HG03045 (cell line): ENCODE data around the gene NRSN2.
"Not testable (repeated sequence)": the region's sequence is repeated elsewhere in the genome, so short reads cannot be mapped to it uniquely, and the experiment has no call there.

ENCODE experiments used
- ATAC-seq: cut with Tn5 transposase; IDR thresholded peaks from one replicate; pipeline ENCODE4 v1.9.1; 2021; ENCODE audit warnings: mild to moderate bottlenecking, moderate library complexity; ENCODE audit not compliant: unreplicated experiment

The NRSN2 gene

DNA sequence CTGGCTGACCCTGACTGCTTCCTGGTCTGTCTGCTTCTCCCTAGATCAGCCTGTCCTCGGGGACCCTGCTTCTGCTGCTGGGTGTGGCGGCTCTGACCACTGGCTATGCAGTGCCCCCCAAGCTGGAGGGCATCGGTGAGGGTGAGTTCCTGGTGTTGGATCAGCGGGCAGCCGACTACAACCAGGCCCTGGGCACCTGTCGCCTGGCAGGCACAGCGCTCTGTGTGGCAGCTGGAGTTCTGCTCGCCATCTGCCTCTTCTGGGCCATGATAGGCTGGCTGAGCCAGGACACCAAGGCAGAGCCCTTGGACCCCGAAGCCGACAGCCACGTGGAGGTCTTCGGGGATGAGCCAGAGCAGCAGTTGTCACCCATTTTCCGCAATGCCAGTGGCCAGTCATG, 6.3 kb downstream of the NRSN2 start:
- ATAC-seq, result no peak

DNA sequence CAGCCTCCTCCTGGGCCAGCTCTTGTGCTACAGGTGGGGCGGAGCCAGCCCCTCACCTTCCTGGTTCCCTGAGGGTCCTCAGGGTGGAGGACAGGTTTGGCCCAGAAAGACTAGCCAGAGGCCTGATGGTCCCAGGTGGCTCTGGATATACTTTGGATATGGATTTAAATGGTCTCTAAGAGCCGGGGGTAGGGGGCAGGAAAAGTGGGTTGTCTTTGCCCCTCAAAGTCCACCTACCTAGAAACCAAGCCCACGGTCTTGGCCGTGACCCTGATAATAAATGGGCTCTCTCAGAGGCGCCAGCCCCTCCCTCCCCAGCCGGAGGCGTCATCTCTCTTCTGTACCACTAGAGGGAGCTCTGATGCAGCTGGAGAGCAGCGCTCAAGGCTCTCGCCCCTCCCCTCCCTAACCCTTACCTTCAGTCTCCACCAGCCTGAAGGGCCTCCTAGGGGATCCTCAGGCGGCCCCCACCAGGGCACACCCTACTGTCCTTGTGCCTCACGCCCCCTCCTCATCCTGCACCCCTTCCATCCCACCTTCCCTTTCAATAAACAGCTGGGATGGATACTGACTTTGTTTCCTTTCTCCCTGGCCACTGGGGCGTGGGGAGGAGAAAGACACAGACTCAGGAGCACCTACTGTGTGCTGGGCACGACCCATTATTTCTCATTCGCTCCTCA, 7.5 kb downstream of the NRSN2 start:
- ATAC-seq, result peak; percentile 84

DNA sequence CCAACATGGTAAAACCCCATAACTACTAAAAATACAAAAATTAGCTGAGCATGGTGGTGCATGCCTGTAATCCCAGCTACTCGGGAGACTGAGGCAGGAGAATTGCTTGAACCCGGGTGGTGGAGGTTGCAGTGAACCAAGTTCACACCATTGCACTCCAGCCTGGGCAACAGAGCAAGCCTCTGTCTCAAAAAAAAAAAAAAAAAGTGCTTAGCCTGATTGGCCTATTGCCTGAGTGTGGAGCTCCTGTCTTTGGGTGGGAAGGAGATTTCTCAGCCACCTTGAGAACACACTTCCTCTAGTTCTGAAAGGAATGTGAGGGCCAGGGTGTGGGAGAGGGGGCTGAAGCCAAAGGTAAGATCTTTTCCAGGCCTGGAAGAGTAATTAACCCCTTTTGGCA, 9.2 kb downstream of the NRSN2 start:
- ATAC-seq, result not testable (repeated sequence)

DNA sequence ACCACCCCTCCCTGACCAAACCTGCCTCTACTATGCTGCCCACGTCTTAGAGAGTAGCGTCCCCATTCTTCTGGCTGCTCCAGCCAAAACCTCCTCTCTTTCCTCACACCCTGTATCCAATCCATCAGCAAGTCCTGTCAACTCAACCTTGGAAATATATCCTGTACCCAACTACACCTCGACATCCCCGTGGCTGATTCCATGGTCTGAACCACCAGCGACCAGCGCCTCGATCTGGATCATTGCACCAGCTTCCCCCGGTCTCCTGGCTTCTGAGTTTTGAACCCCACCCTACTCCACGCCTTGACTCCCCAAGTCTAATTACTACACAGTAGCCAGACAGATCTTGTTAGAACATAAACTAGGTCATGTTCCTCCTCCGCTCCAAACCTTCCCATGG, 9.8 kb downstream of the NRSN2 start:
- ATAC-seq, result no peak

DNA sequence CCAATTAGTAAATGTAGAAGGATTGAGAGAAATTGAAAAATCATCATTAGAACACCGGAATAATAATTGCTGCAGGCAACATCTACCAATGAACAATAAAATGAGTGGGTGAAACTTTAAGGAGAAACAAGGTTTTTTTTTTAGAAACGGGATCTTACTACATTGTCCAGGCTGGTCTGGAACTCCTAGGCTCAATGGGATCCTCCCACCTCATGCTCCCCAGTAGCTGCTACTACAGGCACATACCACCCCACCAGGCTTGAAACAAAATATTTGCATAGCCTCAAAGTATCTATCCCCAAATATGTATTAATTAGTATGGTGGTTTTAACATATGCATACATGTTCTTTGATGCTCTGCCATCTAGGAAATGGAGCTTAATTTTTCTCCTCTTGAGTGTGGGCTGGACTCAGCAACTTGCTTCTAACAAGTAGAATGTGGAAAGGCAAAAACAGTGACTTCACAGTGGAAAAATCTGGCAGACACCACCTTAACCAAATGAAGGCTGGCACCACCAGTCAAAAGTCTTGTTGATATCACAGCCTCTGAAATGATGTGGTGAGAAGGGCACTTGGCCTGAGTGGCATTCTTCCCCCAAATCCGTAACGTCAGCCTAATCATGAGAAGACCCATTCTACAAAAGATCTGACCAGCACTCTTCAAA, 12.1 kb downstream of the NRSN2 start:
- no peak for ATAC-seq

DNA sequence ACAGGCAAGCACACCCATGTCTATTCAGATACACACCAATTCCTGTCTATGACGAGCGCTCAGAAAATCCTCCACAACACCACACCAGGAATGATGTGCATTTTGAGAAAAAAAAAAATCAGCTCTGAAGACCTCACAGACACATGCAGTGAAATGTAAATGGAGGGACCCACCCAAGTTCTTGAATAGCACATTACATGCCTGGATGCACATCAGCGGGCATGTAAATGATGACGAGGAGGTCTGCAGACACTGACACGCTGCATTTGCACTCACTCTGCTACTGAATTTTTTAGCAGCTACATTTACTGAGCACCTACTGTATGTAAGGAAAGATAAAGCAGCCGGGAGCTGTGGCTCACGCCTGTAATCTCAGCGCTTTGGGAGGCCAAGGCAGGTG, 14.7 kb downstream of the NRSN2 start:
- ATAC-seq, result no peak

DNA sequence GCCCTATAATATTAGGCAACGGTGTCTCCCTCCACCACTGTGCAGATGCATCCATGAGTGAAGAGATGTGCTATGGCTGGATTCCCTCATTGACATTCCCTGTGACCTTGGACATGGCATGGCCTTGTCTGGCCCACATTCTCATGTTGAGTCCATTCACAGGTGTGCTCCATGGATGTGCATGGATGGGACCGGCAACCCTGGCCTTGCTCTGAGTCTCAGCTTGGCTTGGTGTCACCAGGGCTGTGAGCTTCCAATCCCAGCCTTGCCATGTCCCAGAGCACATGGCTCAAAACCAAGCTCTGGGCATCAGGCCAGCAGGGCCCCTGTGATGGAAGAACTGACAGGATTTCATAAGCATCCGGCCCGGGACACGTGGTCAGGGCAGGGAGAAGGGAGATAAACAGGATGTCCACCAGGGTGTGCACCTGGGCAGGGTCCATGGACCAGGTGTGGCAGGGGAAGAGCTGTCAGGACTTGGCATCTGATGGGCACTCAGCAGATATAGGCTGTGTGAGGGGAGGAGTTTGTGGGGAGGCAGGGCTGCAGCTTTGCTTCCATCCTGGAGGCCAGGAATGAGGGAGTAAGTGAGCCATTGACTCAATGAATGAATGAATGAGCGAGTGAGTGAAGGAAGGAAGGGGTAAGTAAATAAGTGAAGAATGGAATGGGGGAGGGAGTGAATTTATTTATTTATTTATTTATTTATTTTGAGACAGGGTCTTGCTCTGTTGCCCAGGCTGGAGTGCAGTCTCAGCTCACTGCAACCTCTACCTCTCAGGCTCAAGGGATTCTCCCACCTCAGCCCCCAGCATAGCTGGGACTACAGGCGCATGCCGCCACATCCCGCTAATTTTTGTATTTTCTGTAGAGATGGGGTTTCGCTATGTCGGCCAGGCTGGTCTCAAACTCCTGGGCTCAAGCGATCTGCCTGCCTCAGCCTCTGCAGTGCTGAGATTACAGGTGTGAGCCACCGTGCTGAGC, 15.7 kb downstream of the NRSN2 start:
- ATAC-seq, result no peak

DNA sequence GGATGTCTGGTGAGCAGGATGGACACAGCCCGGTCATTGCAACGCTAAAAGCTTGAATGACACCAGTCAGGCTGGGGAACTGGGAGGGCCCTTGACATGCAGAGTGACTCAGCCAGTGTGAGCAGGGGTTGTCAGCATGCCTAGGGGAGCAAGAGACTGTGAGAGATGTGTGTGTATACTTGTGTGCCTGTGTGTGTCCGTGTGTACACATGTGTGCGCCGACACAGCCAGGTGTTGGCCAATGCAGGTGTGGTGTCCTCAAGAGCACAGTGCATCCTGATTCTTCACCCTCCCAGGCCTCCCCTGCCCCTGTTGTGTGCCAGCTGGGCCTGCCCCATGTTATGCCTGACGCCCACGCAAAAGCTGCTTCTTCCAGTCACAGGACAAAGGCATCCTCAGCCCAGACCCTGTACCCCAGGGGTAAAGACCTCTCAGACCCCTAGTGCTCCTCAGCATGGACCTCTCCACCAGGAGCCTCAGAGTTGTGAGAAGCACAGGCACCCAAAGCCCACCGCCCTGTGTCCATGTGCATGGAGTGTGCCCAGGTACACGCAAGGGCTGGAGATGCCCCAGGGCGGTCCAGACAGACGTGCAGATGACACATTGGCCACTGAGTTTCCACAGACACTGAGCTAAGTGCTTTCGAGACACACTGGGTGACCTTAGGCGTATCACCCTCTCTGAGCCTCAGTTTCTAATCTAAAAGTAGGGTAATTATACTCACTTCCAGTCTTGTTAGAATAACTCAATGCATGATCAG, 16.6 kb downstream of the NRSN2 start:
- no peak for ATAC-seq

DNA sequence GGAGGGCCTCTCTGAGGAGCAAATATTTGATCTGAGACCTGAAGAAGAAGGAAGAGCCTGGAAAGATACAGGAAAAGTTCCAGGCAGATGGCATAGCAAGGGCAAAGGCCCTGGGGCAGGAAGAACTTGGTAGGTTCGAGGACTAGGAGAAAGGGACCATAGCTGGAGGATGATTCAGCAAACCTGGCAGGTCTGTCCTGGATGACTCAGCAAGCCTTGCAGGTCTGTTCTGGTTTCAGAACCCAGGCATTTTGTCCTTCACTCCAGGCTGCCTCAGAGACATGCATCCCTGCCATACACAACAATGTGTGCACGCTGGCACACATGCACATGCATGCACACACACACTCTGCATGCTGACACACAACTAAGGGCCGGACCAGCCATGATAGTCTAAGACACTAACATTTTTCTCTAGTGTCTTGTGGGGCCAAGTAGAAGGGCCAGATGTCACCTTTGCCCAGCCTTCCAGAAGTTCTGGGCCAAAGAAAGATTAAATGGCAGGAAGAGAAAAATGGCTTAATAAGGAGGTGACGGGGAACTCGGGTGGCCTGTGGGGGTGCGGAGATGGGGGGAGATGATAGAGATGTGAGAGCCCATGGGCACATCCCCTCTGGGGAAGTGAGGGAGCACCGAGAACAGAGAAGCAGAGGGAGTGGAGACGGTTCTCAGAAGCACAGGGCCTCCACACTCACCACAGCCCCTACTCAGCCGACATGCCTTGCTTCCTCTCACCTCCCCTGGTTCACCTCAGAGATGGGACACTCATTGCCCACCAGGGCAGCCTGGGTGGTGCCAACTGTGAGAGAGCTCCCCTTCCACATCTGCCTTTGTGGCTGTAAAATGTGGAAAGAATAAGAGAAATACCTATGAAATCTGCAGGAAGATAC, 18.2 kb downstream of the NRSN2 start:
- no peak for ATAC-seq

DNA sequence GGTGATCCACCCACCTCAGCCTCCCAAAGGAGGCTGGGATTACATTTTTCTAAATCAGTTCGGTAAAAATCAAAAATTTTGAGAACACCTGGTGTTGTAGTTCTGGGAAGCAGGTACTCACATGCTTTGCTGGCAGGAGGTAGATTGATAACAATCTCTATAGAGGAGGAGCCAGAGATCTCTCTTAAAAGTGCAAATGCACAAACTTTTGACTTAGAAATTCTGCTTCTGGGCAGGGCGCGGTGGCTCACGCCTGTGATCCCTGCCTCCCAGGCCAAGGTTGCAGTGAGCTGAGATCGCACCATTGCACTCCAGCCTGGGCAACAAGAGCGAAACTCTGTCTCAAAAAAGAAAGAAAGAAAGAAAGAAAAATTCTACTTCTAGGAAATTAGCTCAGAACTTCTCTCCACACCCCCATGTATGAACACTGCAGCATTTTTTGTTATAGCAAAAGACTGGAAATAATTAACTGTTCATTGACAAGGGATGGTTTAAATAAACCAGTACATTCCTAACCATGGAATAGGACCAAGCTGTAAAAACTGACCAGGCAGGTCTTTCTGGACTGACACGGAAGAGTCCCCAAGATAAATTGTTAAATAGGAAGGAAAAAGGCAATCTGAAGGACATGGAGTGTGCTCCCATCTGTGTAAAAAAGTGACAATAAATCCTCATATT, 19.3 kb downstream of the NRSN2 start:
- no peak for ATAC-seq

DNA sequence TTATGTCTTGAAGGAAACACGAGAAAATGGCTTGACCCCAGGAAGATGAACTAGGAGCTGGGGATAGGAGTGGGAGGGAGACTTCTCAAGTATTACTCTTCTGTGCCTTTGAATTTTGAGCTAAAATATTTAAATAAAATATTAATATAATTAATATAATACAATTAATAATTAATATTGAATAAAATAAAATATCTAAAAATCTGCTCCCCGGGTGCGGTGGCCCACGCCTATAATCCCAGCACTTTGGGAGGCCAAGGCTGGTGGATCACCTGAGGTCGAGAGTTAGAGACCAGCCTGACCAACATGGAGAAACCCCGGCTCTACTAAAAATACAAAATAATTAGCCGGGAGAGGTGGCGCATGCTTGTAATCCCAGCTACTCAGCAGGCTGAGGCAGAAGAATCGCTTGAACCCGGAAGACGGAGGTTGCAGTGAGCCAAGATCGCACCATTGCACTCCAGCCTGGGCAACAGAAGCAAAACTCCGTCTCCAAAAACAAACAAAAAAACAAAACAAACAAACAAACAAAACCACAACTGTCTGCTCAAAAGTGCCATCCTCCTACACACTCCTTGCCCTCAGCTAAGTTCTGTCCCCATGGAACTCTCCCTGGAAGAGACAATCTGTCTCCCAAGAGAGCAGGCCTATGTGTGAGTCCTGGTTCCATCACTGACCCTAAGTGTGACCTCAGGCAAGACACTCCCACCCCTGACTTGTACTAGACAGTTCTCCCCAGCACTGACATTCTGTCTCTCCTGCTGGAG, 20.0 kb downstream of the NRSN2 start:
- ATAC-seq, result no peak

DNA sequence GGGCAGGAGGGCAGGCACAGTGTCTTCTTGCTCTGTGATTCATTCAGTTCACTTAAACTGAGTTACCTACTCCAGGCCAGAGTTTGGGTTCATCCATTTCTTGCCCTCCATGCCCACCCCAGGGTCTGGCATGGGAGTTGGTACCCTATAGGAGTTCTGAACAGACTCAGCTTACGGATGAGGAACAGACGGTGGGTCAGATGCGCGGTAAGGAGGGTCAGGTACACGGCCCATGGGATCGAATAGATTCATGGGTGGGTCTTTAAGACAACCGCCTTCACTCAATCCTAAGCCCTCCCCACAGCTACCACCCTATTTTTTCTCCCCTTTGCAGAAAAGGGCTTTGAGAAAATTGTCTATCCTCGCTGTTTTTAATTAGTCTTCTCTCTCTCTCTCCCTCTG, 20.6 kb downstream of the NRSN2 start:
- no peak for ATAC-seq

DNA sequence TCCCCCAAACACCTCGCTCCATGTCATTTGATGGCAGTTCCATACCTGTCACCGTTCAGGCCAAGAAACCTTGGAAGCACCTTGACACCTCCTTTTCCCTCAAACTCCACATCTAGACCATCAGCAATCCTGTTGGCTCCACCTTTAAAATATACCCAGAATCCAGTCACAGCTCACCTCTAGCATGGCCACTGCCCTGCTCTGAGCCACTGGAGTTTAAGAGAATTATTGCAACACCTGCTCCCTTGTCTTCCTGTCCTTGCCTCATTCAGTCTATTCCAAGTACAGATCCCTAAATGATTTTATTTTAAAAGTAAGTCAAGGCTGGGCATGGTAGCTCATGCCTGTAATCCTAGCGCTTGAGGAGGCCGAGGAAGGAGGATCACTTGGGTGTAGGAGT, 22.0 kb downstream of the NRSN2 start:
- no peak for ATAC-seq

DNA sequence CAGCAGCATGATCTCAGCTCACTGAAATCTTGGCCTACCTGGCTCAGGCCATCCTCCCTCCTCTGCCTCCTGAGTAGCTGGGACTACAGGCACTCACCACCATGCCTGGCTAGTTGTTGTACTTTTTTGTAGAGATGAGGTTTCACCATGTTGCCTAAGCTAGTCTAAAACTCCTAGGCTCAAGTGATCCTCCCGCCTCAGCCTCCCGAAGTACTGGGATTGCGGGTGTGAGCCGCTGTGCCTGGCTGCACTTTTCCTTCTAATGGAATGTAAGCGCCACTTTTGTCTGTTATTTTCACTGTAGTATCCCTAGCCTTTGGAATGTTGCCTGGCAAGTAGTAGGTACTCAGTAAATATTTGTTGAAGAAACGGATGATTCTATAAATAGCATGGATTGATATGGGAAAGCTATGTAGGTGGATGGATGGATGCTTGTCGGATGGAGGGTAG, 23.3 kb downstream of the NRSN2 start:
- ATAC-seq, result no peak

DNA sequence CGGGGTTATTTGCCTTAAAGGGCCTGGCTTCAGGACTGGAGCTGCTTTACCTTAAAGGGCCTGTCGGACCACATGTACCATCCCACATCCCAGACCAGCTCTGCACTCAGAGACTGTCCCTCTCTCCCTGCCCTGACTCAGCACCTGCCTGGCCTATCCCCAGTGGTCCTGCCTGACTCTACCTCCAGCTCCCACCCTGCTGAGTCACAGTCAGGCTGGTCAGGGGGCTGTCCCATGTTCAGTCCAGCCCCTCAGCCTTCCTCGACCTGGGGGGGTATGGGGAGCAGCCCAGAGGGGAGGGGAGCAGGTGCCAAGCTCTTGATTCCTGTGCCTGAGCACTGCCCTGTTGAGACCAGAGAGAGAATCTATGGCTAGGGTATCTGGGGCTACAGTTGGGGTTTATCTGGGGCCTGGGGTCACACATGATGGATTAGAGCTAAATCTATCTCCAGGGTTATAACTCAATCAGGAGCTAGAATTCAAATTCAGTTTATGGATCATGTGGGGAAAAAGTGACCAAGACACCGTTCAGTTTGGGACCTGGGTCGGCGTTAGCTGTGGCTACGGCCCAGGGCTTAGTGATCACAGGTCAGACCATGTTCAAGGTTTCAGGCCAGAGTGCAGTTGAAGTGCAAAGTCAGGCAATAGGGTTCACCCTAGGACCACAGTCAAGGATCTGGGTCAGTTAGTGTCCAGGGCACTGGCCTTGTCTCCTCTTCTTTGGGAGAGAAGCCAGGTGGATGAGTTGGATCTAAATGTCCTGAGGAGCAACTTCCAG, 24.3 kb downstream of the NRSN2 start:
- ATAC-seq, result no peak

DNA sequence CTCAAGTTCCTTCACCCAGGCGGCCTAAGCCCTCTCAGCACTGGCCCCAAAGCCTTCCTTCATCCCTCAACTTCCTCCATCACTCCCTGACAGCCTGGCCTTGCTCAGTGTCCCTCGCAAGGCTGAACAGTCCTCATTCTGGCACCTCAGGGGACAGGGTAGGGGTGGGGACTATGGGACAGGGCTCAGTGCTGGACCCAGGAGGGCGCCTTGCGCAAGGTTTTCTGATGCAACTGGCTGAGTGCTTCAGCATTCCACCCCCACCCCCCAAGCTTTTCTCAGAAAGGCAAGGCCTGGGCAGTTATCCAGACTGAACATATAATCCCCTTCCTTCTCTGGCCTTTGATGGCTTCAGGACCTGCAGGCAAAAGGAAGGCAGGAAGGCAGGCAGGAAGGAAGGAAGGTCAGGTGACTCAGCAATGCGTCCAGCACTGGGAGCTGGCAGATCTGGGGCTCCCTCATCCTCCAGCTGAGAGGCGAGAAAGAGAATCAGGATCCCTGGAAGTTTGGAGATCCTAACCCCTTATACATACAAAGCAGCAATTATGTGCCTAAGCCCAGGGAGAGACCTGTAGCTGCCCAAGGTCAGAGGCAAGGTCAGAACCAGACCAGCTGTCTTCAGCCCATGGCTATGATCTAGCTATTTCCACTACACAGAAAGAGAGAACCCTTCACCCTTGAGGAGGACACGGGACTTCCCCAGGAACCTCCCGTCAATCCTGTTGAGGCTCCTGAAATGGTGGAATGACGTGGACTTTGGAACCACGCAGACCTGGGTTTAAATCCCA, 25.0 kb downstream of the NRSN2 start:
- no peak for ATAC-seq

DNA sequence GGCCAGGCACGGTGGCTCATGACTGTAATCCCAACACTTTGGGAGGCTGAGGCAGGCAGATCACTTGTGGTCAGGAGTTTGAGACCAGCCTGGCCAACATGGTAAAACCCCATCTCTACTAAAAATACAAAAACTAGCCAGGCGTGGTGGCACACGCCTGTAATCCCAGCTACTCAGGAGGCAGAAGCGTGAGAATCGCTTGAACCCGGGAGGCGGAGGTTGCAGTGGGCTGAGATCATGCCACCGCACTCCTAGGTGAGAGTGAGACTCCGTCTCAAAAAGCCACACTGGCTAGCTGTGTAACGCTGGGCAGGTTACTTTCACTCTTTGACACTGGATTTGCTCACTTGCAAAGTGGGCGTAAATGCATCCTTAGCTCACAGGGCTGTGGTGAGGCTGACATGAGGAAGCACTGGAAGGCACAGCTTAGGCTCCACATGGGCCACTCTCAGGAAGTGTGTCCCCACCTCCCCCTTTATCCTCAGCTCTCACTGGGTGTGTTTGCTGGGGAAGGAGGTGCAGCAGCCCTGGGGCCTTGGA, 25.7 kb downstream of the NRSN2 start:
- not testable (repeated sequence) for ATAC-seq
